HepG2 (cell line): Measurements from ENCODE around the gene PIP5K1C. TPM values are rescaled to one million over a fixed set of nuclear protein-coding genes. Genes with fewer than 3 reads are reported as not detected.

Experiments
- NFKBIZ ChIP-seq: IDR thresholded peaks from 2 replicates; pipeline ENCODE4 v1.6.1; 2018; ENCODE audit warnings: missing genetic modification reagents, missing compliant biosample characterization
- NRL ChIP-seq: sonication (generic); formaldehyde crosslinking; IDR thresholded peaks from 2 replicates; pipeline ENCODE4 v1.5.0; 2020; ENCODE audit warnings: missing genetic modification reagents, mild to moderate bottlenecking, moderate library complexity, borderline replicate concordance
- RBAK ChIP-seq: sonication (generic); formaldehyde crosslinking; IDR thresholded peaks from 2 replicates; pipeline ENCODE4 v1.5.1; 2020; ENCODE audit warnings: mild to moderate bottlenecking, missing genetic modification reagents
- SRSF4 ChIP-seq: fragments of 200-400 bp; formaldehyde crosslinking; IDR thresholded peaks from one replicate; pipeline ENCODE4 v1.6.1; 2018; ENCODE audit warnings: mild to moderate bottlenecking, low read depth, low read length, moderate library complexity; ENCODE audit not compliant: poor library complexity, severe bottlenecking
- YEATS2 ChIP-seq: sonication (generic); formaldehyde crosslinking; IDR thresholded peaks from 2 replicates; pipeline ENCODE4 v1.4.0; 2020; ENCODE audit warnings: missing genetic modification reagents, borderline replicate concordance
- ZBTB4 ChIP-seq: sonication (generic); formaldehyde crosslinking; IDR thresholded peaks from 2 replicates; pipeline ENCODE4 v1.4.0; 2020; ENCODE audit warnings: missing genetic modification reagents, mild to moderate bottlenecking, borderline replicate concordance
- ZHX2 ChIP-seq, 2 experiments: sonication (generic) in 1 of 2; formaldehyde crosslinking in 1 of 2; IDR thresholded peaks; 2 replicates each; pipeline versions ENCODE4 v1.6.1 to v1.9.0; 2014 to 2022; ENCODE audit warnings: antibody characterized with exemption in 1 of 2, borderline replicate concordance in 1 of 2, inconsistent platforms in 1 of 2, low read depth in 1 of 2, missing genetic modification reagents in 1 of 2
- ZKSCAN5 ChIP-seq: sonication (generic); formaldehyde crosslinking; IDR thresholded peaks from 2 replicates; pipeline ENCODE4 v1.5.1; 2020; ENCODE audit warnings: mild to moderate bottlenecking, missing genetic modification reagents
- ZNF121 ChIP-seq: sonication (generic); formaldehyde crosslinking; IDR thresholded peaks from 2 replicates; pipeline ENCODE4 v1.5.0; 2020; ENCODE audit warnings: mild to moderate bottlenecking, missing genetic modification reagents
- ZNF792 ChIP-seq: IDR thresholded peaks from 2 replicates; pipeline ENCODE4 v1.6.1; 2016
- polyA plus RNA-seq, 8 experiments: library from polyadenylated mRNA; depleted of rRNA in 3 of 8; stranded (reverse) in 7 of 8; unstranded in 1 of 8; fragments of >200 nt; fragmentation: Illumina TruSeq in 4 of 8; extraction: Trizol in 4 of 8; gene quantifications; 2 replicates each; pipeline versions ENCODE4 v1.2.1 to v1.2.3, GENCODE V29; 2011 to 2016; ENCODE audit warnings: low read depth in 4 of 8, missing spikeins in 1 of 8, mixed read lengths in 1 of 8; ENCODE audit not compliant: insufficient read depth in 1 of 8
- total RNA-seq, 5 experiments: library from RNA; depleted of rRNA; stranded (reverse); fragments of >200 nt; fragmentation: Illumina TruSeq; extraction: Trizol; gene quantifications; 2 replicates each; pipeline ENCODE4 v1.2.3, GENCODE V29; 2016; ENCODE audit warnings: low read depth in 1 of 5

PIP5K1C gene
- total and polyA plus RNA-seq, 2 of the 13 experiments (the other 11 are each of a cell fraction or from before 2014, with no cell fraction given): 3.6 to 4.3 TPM

- TF ChIP-seq ZHX2 (IDR thresholded peaks at IDR 0.05; ENCODE audit: low read depth): no peak
- no peak for TF ChIP-seq ZHX2 (CRISPR knock-in tag; IDR thresholded peaks at IDR 0.05; ENCODE audit: borderline replicate concordance)
- TF ChIP-seq ZNF792 (CRISPR knock-in tag): no peak
- no peak for TF ChIP-seq RBAK (CRISPR knock-in tag)
- TF ChIP-seq ZKSCAN5 (CRISPR knock-in tag): no peak
- TF ChIP-seq ZNF121 (CRISPR knock-in tag): no peak
- TF ChIP-seq ZBTB4 (CRISPR knock-in tag): no peak
- no peak for TF ChIP-seq YEATS2
- TF ChIP-seq SRSF4: no peak
- TF ChIP-seq NRL (CRISPR knock-in tag): no peak
- TF ChIP-seq NFKBIZ: no peak
Observed at GRCh38 chr19:3690551-3691371, 9.5 kb downstream of the PIP5K1C start (continued).
